Right hindlimb (tissue), 1 donor: Measurements from ENCODE around the gene KRTAP10-2.
"Not testable (repeated sequence)": the region's sequence is repeated elsewhere in the genome, so short reads cannot be mapped to it uniquely, and the experiment has no call there.

Source experiments
- DNase-seq: peaks from one replicate; pipeline ENCODE4 v3.0.0-alpha.2; 2018

The KRTAP10-2 gene

GRCh38 chr21:44582055-44582454, 30.8 kb upstream of the KRTAP10-2 start:
- no peak for DNase-seq

DNA sequence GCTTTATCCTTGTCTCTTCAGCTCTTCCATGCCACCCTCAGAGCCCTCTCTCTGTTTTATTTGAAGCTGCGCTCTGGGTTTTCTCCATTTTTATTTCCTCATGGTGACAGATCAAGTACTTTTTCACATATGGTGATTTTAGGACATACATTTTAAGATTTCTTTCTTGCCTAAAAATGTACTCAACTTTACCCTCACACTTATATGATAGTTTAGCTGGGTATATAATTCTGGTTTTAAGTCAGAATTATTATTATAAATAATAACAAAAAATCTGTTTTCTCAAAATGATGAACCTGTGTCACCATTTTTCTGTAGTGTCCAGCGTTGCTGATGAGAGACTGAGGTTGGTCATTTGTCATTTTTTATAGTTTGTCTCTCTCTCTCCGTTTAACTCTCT, 29.9 kb upstream of the KRTAP10-2 start:
- DNase-seq = no peak

DNA sequence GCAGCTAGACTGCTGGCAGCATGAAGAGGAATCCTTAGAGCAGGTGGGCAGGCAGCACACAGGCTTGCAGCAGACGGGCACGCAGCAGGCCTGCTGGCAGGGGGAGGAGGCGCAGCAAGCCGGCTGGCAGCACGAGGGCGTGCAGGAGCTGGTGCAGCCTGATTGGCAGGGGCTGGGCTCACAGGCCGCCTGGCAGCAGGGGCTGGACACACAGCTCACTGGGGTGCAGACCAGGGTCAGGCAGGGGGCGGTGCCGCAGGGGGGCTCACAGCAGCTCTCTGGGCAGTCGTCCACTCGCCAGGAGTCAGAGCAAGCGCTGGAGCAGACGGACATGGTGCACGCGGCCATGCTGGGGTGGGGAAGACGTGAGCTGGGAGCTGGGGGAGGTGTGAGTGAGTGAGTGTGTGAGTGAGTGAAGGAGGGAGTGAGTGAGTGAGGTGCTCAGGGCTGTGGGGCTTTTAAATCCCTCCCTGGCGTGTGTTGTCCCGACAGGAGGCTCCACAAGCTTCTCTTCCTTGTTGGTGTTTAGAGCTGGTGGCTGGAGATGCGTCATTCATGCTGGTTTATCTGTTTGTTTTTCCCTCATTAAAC, 29.0 kb upstream of the KRTAP10-2 start, which contains the start of gene KRTAP10-5:
TSS of gene KRTAP10-5 (minus strand) at position 374 of the 591 bp plus-strand sequence. CDS start at position 348, 26 bp downstream.
- DNase-seq = not testable (repeated sequence)

GRCh38 chr21:44579833-44580144, 28.5 kb upstream of the KRTAP10-2 start:
- no peak for DNase-seq

DNA sequence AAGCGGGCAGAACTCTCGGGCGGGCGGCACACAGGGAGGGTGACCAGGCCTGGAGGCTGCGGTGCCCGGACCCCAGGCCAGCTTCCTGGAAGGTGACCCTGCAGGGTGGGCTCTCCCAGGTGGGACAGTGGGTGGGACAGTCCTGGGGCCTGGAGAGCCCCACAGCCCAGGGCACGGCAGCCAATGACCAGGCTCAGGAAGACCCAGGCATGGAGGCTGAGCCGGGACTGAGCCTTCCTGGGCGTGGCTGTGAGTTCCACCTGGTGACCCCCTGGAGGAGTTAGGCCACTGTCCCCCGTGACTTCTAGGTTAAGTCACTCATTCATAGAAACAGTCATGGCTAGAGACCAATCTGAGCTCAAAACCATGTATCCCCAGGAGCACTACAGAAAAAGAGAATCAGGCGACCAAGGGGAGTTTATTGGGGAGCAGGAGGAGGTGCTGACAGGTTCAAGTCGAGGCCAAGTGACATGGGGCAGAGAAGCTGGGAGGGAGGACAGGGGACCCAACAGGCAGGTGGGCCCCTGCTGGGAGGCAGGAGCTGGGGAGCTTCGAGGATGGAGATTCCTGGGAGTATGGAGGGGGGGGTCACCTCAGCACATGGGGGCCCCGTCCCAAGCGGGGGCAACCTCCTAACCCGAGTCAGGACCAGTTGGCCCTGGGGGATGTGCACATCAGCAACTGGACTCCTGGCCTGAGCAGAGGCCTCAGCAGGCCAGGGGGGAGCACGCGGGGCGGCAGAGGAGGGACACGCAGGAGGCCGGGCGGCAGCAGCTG, 27.9 kb upstream of the KRTAP10-2 start:
- DNase-seq = no peak

GRCh38 chr21:44578371-44579055, 27.2 kb upstream of the KRTAP10-2 start:
- no peak for DNase-seq

- no peak for DNase-seq
Measured at GRCh38 chr21:44576025-44576420, 24.7 kb upstream of the KRTAP10-2 start.

- no peak for DNase-seq
Measured at GRCh38 chr21:44575307-44576024, 24.2 kb upstream of the KRTAP10-2 start.

- no peak for DNase-seq
Measured at GRCh38 chr21:44574457-44575306, 23.4 kb upstream of the KRTAP10-2 start.

DNA sequence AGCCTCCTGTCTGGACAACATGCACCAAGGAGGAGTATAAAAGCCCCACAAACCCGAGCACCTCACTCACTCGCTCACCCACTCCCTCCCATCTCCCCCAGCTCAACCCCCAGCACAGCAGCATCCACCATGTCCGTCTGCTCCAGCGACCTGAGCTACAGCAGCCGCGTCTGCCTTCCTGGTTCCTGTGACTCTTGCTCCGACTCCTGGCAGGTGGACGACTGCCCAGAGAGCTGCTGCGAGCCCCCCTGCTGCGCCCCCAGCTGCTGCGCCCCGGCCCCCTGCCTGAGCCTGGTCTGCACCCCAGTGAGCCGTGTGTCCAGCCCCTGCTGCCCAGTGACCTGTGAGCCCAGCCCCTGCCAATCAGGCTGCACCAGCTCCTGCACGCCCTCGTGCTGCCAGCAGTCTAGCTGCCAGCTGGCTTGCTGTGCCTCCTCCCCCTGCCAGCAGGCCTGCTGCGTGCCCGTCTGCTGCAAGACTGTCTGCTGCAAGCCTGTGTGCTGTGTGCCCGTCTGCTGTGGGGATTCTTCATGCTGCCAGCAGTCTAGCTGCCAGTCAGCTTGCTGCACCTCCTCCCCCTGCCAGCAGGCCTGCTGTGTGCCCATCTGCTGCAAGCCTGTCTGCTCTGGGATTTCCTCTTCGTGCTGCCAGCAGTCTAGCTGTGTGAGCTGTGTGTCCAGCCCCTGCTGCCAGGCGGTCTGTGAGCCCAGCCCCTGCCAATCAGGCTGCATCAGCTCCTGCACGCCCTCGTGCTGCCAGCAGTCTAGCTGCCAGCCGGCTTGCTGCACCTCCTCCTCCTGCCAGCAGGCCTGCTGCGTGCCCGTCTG, 22.5 kb upstream of the KRTAP10-2 start, which contains the start of gene KRTAP10-4:
TSS of gene KRTAP10-4 (plus strand) at position 100 of the 827 bp plus-strand sequence. CDS start at position 130, 30 bp downstream.
- DNase-seq = not testable (repeated sequence)

- no peak for DNase-seq
Measured at GRCh38 chr21:44572959-44573583, 21.8 kb upstream of the KRTAP10-2 start.

- DNase-seq = no peak
Measured at GRCh38 chr21:44571844-44572782, 20.8 kb upstream of the KRTAP10-2 start.

GRCh38 chr21:44571296-44571695, 20.0 kb upstream of the KRTAP10-2 start:
- DNase-seq = no peak

- no peak for DNase-seq
Measured at GRCh38 chr21:44569861-44570517, 18.7 kb upstream of the KRTAP10-2 start.

DNA sequence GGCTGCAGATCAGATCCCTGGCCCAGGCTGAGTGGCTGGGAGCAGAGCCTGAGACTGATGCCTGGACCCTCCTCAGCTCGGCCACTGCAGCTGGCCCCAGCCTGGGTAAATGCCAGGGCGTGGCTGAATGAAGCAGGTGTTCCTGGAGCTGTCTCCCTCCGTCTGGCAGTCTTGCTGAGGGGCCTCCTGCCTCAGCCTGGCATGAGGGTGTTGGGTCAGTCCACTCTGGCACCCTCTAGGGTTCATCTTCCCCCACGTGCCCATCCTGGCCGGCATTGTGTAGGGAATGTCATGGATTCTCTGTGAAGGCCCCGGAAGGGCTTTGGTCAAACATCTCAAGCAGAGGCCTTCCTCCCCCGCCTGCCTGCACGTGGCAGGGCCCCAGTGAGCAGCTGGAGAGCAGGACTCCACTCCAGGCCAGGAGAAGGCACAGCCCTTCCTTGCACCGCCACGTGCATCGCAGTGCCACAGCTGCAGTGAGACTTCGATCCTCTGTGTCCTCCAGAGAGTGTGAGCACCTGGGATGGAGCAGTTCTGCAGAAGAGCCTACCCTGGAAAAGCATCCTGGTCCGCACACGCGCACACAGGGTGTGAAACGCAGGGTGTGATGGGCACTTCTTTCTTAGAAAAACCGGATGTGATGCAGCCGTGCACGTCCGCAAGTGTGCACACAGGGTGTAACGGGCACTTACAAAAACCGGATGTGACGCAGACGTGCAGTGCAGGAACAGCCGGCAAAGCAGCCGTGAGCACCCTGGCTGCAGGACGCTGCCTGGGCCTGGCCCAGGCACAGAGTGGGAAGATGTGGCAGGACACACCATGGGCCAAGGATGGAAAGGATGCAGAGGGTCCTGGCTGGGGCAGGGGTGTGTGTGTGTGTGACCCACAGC, 17.6 kb upstream of the KRTAP10-2 start:
- DNase-seq = no peak

DNA sequence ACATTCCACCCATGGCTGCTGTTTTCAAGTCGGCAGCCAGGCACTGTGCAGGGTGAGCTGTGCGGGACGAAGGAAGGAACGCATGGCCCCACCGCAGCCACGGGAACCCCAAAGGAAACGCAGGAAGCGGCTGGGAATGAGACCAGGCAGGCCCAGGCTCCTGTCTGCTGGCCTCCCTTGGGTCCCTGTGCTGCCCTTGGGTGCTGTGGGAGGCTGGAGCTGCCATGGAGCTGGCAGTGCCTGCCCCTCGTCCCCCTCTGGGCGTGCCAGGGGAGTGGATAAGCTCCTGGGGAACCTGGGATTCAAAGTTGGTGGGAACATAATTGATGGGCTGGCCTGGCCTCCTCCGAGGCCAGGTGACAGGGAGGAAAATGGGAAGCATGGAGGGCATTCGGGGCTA, 17.0 kb upstream of the KRTAP10-2 start:
- no peak for DNase-seq

- no peak for DNase-seq
Measured at GRCh38 chr21:44567481-44568171, 16.3 kb upstream of the KRTAP10-2 start.
